ENCODE measurements around the gene GPR171.

DNA sequence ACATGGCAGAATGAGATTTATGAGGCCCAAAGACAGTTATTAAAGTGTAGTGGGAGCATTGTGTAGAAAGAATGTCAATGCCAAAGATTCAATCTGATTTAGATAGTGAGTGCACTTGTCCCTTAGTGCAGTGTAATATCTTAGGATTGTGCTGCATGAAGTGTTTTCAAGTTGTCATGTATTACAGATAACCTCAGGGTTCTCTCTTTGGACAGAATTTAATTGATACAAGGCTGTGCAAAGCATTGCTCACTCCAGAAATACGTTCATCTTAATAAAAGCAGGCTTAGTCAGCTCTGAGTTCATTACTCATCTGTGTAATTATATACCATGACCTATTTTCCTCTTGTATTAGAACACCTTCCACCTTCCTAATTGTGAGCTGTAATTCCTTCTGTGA is 16.0 kb upstream of the GPR171 start:
- TF ChIP-seq, protein P1, sequence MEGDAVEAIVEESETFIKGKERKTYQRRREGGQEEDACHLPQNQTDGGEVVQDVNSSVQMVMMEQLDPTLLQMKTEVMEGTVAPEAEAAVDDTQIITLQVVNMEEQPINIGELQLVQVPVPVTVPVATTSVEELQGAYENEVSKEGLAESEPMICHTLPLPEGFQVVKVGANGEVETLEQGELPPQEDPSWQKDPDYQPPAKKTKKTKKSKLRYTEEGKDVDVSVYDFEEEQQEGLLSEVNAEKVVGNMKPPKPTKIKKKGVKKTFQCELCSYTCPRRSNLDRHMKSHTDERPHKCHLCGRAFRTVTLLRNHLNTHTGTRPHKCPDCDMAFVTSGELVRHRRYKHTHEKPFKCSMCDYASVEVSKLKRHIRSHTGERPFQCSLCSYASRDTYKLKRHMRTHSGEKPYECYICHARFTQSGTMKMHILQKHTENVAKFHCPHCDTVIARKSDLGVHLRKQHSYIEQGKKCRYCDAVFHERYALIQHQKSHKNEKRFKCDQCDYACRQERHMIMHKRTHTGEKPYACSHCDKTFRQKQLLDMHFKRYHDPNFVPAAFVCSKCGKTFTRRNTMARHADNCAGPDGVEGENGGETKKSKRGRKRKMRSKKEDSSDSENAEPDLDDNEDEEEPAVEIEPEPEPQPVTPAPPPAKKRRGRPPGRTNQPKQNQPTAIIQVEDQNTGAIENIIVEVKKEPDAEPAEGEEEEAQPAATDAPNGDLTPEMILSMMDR (conservative IDR thresholded peaks at IDR 0.05 in 1 of 2, IDR thresholded peaks at IDR 0.05 in 1 of 2; ENCODE audit: low read depth in 1 of 2, low read length in 2 of 2): no peak
- TF ChIP-seq EZH2 (IDR thresholded peaks at IDR 0.05; ENCODE audit: low read length, missing control alignments): no peak

Data from fibroblast of lung (primary cell).